ENCODE results near the gene ZBTB17. TPM values are rescaled to one million over a fixed set of nuclear protein-coding genes. Genes with fewer than 3 reads are reported as not detected.

ZBTB17 gene
- total RNA-seq, 1 experiment from 2014 or later = 41.6 TPM

DNA sequence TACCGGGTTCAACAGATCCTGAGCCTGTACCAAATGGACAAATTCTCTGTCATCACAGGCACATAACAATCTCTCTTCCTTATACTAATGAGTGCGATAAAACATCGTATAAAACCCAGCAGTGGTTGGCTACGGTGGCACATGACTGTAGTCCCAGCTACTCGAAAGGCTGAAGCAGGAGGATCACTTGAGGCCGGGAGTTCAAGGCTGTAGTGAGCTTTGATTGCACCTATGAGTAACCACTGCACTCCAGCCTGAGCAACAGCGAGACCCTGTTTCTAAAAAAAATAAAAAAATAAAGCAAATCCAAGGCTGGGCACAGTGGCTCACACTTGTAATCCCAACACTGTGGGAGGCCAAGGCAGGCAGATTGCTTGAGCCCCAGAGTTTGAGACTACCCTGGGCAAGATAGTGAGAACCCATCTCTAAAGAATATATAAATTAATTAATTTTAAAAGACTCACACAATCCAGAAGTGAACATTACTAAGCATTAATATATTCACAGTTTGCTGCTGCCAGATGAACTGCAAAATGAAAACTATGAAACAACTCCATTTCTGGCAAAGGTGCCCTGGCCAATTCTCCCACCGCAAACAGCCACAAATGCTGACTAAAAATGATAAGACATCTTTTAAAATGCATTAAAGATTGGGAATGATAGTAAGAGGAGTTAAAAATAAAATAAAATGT, 13.1 kb downstream of the ZBTB17 start:
- in situ Hi-C loops (cut with HindIII; ENCODE audit: low pct_unique_long_range_greater_than_20kb, low sequenced_read_pairs) = no loop called here
- no peaks in the 10 kb centered on the region for H3K36me3 ChIP-seq (ENCODE audit: control insufficient read depth, insufficient read depth, low read length)
- no TSS peak for BruUV-seq (replicated peaks)
- intact Hi-C loops (cut with micrococcal nuclease; ENCODE audit: unreplicated experiment) = no loop called here
- H3K4me3 ChIP-seq (ENCODE audit: low read depth in 2 of 2, low read length in 2 of 2) = no peak overlapping the region
- DNase-seq (ENCODE audit: low read depth, low spot score) (no peak), ATAC-seq (no peak)
- POLR2A ChIA-PET = interaction anchor here (0.6 kb wide), 1 partner anchor 11 kb away, joined by 3 read pairs; no protein-coding TSS in a partner anchor
- TF ChIP-seq CTCF (IDR thresholded peaks at IDR 0.05) (no peak), SIN3A (IDR thresholded peaks at IDR 0.05; ENCODE audit: borderline replicate concordance, insufficient read depth, low read depth, low read length) (no peak)
- TF ChIP-seq, protein P1, sequence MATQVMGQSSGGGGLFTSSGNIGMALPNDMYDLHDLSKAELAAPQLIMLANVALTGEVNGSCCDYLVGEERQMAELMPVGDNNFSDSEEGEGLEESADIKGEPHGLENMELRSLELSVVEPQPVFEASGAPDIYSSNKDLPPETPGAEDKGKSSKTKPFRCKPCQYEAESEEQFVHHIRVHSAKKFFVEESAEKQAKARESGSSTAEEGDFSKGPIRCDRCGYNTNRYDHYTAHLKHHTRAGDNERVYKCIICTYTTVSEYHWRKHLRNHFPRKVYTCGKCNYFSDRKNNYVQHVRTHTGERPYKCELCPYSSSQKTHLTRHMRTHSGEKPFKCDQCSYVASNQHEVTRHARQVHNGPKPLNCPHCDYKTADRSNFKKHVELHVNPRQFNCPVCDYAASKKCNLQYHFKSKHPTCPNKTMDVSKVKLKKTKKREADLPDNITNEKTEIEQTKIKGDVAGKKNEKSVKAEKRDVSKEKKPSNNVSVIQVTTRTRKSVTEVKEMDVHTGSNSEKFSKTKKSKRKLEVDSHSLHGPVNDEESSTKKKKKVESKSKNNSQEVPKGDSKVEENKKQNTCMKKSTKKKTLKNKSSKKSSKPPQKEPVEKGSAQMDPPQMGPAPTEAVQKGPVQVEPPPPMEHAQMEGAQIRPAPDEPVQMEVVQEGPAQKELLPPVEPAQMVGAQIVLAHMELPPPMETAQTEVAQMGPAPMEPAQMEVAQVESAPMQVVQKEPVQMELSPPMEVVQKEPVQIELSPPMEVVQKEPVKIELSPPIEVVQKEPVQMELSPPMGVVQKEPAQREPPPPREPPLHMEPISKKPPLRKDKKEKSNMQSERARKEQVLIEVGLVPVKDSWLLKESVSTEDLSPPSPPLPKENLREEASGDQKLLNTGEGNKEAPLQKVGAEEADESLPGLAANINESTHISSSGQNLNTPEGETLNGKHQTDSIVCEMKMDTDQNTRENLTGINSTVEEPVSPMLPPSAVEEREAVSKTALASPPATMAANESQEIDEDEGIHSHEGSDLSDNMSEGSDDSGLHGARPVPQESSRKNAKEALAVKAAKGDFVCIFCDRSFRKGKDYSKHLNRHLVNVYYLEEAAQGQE (IDR thresholded peaks at IDR 0.05; ENCODE audit: insufficient read depth in 1 of 2, low read depth in 2 of 2, low read length in 1 of 2) = no peak
- peaks cover 9% of the 10 kb centered on the region for H3K4me1 ChIP-seq (ENCODE audit: control insufficient read depth, insufficient read depth, low read length)
- H3K27ac ChIP-seq (ENCODE audit: low read length) = no peak overlapping the region
- no peaks in the 10 kb centered on the region for H3K9me3 ChIP-seq (ENCODE audit: control insufficient read depth, insufficient read depth, low read depth, low read length)
- H3K27me3 ChIP-seq (ENCODE audit: control insufficient read depth, insufficient read depth, low read length) = no peaks in the 10 kb centered on the region
- CTCF ChIA-PET = no interaction called here

- DNase-seq (ENCODE audit: low read depth, low spot score) (no peak), ATAC-seq (no peak)
- H3K4me1 ChIP-seq (ENCODE audit: control insufficient read depth, insufficient read depth, low read length) = peaks cover 9% of the 10 kb centered on the region
- TF ChIP-seq, protein P1 (IDR thresholded peaks at IDR 0.05; ENCODE audit: insufficient read depth in 1 of 2, low read depth in 2 of 2, low read length in 1 of 2) = no peak
- TF ChIP-seq POLR2AphosphoS5 (IDR thresholded peaks at IDR 0.05; ENCODE audit: low read depth, low read length) = no peak
- no peak for TF ChIP-seq SIN3A (IDR thresholded peaks at IDR 0.05; ENCODE audit: borderline replicate concordance, insufficient read depth, low read depth, low read length)
- no peak for TF ChIP-seq CTCF (IDR thresholded peaks at IDR 0.05)
- TF ChIP-seq TCF7L2 (IDR thresholded peaks at IDR 0.05; ENCODE audit: low read depth, low read length) = no peak
- in situ Hi-C loops (cut with HindIII; ENCODE audit: low pct_unique_long_range_greater_than_20kb, low sequenced_read_pairs) = no loop called here
- no peak overlapping the region for H3K27ac ChIP-seq (ENCODE audit: low read length)
- no peaks in the 10 kb centered on the region for H3K27me3 ChIP-seq (ENCODE audit: control insufficient read depth, insufficient read depth, low read length)
- ChIA-PET CTCF (no interaction called here), POLR2A (interaction anchor here (0.6 kb wide), 1 partner anchor 12 kb away, joined by 3 read pairs; no protein-coding TSS in a partner anchor)
- BruUV-seq (replicated peaks) = no TSS peak
- intact Hi-C loops (cut with micrococcal nuclease; ENCODE audit: unreplicated experiment) = no loop called here
- H3K36me3 ChIP-seq (ENCODE audit: control insufficient read depth, insufficient read depth, low read length) = no peaks in the 10 kb centered on the region
- H3K4me3 ChIP-seq (ENCODE audit: low read depth in 2 of 2, low read length in 2 of 2) = no peak overlapping the region
- no peaks in the 10 kb centered on the region for H3K9me3 ChIP-seq (ENCODE audit: control insufficient read depth, insufficient read depth, low read depth, low read length)
These were observed 13.7 kb downstream of the ZBTB17 start for GRCh38 chr1:15962176-15962575.

All from Panc1 (cell line).